GM21825 (cell line): ENCODE data around the gene PRKG2.

Experiments
- ATAC-seq: cut with Tn5 transposase; IDR thresholded peaks from one replicate; pipeline ENCODE4 v1.9.1; 2021; ENCODE audit warnings: mild to moderate bottlenecking, moderate library complexity; ENCODE audit not compliant: unreplicated experiment

Gene PRKG2

GRCh38 chr4:81042578-81043365, 172.2 kb downstream of the PRKG2 start:
- ATAC-seq, result no peak

- no peak for ATAC-seq
Observed at GRCh38 chr4:81040012-81040659, 174.9 kb downstream of the PRKG2 start.

DNA sequence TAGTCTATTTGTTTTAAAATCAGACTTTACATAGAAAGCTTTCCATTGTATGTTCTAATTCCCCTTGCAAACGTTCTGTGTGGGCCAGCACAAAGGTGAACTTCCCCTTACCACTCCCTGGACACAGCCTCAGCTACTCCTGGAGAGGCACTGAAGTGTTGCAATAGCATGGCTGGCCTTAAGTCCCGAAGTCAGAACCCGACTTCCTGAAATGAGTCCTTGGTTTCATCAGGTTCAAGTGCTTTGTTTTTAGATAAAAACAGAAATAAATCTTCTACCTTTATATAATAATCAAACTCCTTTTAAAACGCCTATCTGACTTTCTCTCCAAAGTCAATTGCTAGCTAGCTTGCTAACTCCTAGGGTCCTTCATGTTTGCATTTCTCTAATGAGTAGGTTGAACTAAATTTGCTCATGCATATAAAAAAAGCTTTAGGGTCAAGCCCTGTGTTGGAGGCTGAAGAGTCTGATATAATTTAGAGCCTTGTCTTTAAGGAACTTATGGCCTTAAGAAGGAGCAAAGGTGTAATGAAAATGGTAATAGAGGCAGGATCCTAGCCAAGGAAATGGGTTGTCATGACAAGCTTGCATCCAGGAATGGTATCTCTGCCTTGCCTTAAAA, 175.6 kb downstream of the PRKG2 start:
- no peak for ATAC-seq

- no peak for ATAC-seq
Observed at GRCh38 chr4:81038636-81039350, 176.2 kb downstream of the PRKG2 start.
